HL-60/S4 (cell line): ENCODE data around the gene SARS2.

Source experiments
- in situ Hi-C: fragments of 300-500 bp; cut with MboI; formaldehyde crosslinking; loops from 2 replicates; pipeline ENCODE4 v1.14.3; 2022; ENCODE audit warnings: low sequenced_read_pairs

The SARS2 gene

GRCh38 chr19:38919837-38920601 is 10.5 kb downstream of the SARS2 start:
- in situ Hi-C loops: no loop called here

- in situ Hi-C loops: no loop called here
These were observed 12.0 kb downstream of the SARS2 start for GRCh38 chr19:38918526-38918925.

DNA sequence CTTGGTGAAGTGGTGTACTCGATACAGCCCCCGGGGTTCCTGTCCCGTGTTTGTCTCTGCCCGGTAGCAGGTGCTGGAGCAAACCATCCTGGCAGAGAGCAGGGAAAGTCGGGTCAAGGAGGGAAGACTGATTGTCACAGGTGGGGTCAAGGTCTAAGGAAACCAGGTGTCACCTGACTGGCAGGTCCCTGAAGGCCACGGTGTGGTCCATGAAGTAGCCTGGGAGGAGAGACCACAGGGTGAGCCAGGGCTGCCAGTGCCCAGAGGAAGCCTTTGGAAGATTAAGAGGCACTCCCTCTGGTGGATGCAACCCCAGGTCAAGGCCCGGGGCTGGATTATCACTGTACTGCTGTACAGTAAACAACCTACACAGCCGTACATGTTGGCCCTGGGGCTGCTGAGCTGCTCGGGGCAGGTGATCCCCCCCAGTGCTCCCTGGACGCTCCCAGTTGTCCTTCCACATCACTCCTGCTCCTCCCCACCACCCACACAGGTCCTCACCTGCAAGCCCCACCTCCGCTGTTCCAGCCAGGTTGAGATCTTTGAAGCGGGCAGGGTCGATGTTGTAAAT is 12.6 kb downstream of the SARS2 start:
- in situ Hi-C loops: no loop called here

GRCh38 chr19:38917516-38917915 is 13.0 kb downstream of the SARS2 start:
- in situ Hi-C loops: no loop called here

DNA sequence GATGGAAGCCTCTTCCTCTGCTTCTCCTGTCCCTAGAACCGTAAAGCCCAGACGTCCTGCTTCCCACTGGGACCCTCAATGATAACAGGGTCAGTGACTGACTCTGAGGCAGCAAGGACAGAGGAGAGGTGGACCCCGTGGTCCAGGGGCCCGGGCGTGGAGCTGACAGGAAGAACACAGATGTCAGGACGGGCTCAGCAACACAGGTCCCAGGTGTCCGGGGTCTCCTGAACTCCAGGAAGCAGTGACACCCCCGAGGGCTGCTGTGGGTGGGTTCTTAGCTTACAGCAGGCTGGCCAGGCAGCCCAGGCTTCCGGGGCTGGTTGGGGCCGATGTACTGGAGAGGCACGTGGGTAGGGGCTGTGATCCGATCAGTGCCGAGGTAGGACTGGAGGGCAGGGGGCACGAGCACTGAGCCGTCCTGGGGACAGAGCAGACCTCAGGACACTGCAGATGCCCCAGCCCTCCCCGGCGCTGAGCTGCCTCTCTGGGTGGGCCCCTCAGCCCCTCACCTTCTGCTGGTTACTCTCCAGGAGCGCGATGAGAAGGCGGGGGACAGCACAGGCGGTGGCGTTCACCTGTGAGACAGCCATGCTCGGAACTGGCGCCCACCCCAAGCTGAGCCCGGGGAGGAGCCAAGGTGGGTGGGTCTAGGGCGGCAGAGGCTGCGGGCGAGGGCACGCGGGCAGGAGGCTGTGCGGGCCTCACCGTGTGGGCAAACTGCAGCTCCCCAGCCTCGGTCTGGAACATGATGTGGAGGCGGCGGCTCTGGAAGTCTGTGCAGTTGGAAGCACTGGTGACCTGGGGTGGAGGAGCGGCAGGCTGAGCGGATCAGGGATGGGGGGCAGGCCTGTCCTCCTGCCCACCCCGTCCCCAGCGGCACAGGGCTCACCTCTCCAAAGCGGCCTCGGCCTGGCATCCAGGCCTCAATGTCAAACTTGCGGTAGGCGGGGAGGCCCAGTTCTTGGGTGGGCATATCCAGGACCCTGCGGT is 14.9 kb downstream of the SARS2 start:
- in situ Hi-C loops: no loop called here

DNA sequence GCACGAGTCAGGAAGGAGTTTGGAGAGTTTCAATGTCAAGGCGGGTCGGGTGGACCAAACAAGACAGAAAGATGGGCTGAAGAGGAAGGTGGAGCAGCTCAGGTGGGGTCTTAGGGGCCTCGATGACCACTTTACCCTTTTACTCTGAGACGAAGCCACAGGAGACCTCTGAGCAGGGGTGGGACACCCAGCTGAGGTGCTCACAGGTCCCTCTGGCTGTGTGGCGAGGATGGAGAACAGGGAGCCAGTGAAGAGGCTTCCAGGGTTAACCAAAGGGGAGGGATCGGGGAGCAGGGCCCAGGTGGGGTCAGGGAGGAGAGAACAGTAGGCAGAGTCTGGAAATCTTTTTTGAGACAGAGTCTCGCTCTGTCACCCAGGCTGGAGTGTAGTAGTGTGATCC is 16.6 kb downstream of the SARS2 start:
- in situ Hi-C loops: no loop called here

- in situ Hi-C loops: no loop called here
These were observed 17.7 kb downstream of the SARS2 start for GRCh38 chr19:38912600-38913514.

GRCh38 chr19:38911388-38912001 is 19.1 kb downstream of the SARS2 start:
- in situ Hi-C loops: no loop called here

DNA sequence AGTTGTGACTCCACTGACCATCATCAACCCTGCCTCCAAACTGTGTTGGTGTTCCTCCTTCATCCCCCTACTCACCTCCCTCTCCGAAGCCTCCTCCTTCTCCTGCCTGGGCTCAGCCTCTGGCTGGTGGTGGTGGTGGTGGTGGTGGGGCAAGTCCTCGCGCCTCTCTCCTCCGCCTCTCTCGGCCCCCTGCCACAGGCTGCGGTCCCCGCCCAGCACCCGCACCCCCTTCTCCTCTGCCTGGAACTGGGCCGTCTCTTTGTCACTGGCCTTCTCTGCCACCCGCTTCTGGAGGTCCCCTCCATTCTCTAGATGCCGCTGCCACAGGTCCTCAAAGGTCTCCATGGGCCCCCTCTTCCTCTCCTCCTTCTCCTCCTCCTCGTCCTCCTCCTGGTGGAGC is 20.1 kb downstream of the SARS2 start:
- in situ Hi-C loops: no loop called here

DNA sequence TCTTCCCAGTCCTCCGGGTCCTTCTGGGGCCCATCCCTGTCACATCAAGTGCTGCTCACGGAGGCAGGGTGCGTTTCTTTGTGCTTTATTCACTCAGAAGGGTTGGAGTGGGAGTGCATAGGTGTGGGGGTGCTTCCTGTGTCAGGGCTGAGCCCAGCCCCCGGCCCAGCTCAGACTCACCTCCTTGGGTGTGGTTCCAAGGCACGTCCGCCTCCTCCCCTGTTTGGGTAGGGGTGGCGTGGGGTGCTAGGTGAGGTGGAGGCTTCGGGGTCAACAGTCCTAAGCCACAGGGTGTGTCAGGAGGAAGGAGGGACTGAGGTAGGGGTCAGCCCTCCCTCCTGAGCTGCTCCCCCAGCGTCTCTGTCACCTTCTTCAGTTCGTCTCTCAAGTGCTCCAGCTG is 21.7 kb downstream of the SARS2 start:
- in situ Hi-C loops: no loop called here

DNA sequence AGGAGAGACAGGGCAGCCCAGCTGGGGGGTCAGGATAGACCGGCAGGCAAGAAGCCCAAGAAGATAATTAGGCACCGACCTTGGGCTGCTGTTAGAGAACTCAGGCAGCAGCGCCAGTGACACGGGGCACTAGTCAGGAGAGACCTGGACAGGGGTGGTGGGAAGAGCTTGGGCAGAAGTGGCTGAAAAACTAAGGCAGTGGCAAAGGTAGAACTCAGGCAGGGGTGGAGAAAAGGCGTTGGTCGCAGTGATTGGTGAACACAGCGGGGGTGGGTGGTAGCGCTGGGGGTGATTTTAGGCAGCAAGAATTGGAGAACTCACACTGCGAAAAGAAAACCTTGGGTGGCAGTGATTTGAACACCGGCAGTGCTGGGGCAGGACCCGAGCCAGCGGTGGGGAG is 22.9 kb downstream of the SARS2 start:
- in situ Hi-C loops: no loop called here

DNA sequence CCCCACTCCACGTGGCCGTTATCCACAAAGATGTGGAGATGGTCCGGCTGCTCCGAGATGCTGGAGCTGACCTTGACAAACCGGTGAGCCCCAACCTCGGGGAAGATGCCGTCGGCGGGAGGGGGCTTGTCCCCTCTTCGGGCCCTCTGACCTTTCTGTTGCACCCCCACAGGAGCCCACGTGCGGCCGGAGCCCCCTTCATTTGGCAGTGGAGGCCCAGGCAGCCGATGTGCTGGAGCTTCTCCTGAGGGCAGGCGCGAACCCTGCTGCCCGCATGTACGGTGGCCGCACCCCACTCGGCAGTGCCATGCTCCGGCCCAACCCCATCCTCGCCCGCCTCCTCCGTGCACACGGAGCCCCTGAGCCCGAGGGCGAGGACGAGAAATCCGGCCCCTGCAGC is 23.3 kb downstream of the SARS2 start:
- in situ Hi-C loops: no loop called here

- in situ Hi-C loops: no loop called here
These were observed 24.9 kb downstream of the SARS2 start for GRCh38 chr19:38905620-38906019.

- in situ Hi-C loops: no loop called here
These were observed 25.7 kb downstream of the SARS2 start for GRCh38 chr19:38904581-38905539.

GRCh38 chr19:38901683-38902082 is 28.9 kb downstream of the SARS2 start:
- in situ Hi-C loops: no loop called here

- in situ Hi-C loops: no loop called here
These were observed 29.8 kb downstream of the SARS2 start for GRCh38 chr19:38900743-38901190.

- in situ Hi-C loops: no loop called here
These were observed 30.3 kb downstream of the SARS2 start for GRCh38 chr19:38900202-38900629.

- in situ Hi-C loops: no loop called here
These were observed 30.9 kb downstream of the SARS2 start, which contains the start of the genes NFKBIB and SIRT2 for GRCh38 chr19:38899447-38900201. Gene NFKBIB (plus strand): TSS chr19:38899969. CDS start chr19:38900033, 64 bp downstream. Gene SIRT2 (minus strand): TSS chr19:38899618. CDS start chr19:38899521, 97 bp downstream.
